Activated CD4-positive, alpha-beta memory T cell treated with anti-CD3 and anti-CD28 coated beads for 36 hours (primary cell): Measurements from ENCODE around the gene PHACTR1. TPM values are rescaled to one million over a fixed set of nuclear protein-coding genes. Genes with fewer than 3 reads are reported as not detected.

Experiments used
- CTCF ChIA-PET: fragments of 350-600 bp; sonication (Branson Sonifier 250); formaldehyde crosslinking; loops from one replicate; lab custom pipeline; 2021; ENCODE audit warnings: antibody characterized with exemption, inconsistent platforms; lab: Charles Lee
- POLR2A ChIA-PET: fragments of 350-600 bp; sonication (Branson Sonifier 250); formaldehyde crosslinking; loops from one replicate; lab custom pipeline; 2021; ENCODE audit warnings: antibody characterized with exemption; lab: Charles Lee
- DNase-seq: peaks from one replicate; pipeline ENCODE4 v3.0.0-alpha.2; 2020
- H3K27ac Mint-ChIP-seq: one replicate; pipeline ENCODE4 v1.8.0; 2021; ENCODE audit warnings: mixed read lengths
- H3K27me3 Mint-ChIP-seq: one replicate; pipeline ENCODE4 v1.8.0; 2021; ENCODE audit warnings: mixed read lengths
- H3K36me3 Mint-ChIP-seq: one replicate; pipeline ENCODE4 v1.8.0; 2021; ENCODE audit warnings: mixed read lengths
- H3K4me1 Mint-ChIP-seq: one replicate; pipeline ENCODE4 v1.8.0; 2021; ENCODE audit warnings: low read depth, mixed read lengths
- H3K4me3 Mint-ChIP-seq: one replicate; pipeline ENCODE4 v1.8.0; 2021; ENCODE audit warnings: mild to moderate bottlenecking, mixed read lengths
- H3K9me3 Mint-ChIP-seq: one replicate; pipeline ENCODE4 v1.8.0; 2021; ENCODE audit warnings: mixed read lengths
- intact Hi-C: fragments of 100-400 bp; cut with micrococcal nuclease; formaldehyde crosslinking; loops from one replicate; pipeline ENCODE4 v1.15.1; 2023
- total RNA-seq, 2 experiments: library from RNA; stranded (reverse); gene quantifications; one replicate each; pipeline ENCODE4 v1.2.3, GENCODE V29; 2021

PHACTR1 gene
- not detected for total RNA-seq

GRCh38 chr6:12716298-12716916 lies at the start of gene PHACTR1:
PHACTR1 (plus strand) TSS chr6:12716767.
- CTCF ChIA-PET, result no interaction called here
- intact Hi-C loops, result no loop called here
- no peak within 1 kb of the TSS for H3K27ac Mint-ChIP-seq
- H3K36me3 Mint-ChIP-seq, result no peaks in the 10 kb centered on the region
- POLR2A ChIA-PET, result no interaction called here
- no peaks in the 10 kb centered on the region for H3K9me3 Mint-ChIP-seq
- peaks cover 4% of the 10 kb centered on the region for H3K27me3 Mint-ChIP-seq
- no peak for DNase-seq
- H3K4me1 Mint-ChIP-seq, result no peaks in the 10 kb centered on the region
- no peak within 1 kb of the TSS for H3K4me3 Mint-ChIP-seq

DNA sequence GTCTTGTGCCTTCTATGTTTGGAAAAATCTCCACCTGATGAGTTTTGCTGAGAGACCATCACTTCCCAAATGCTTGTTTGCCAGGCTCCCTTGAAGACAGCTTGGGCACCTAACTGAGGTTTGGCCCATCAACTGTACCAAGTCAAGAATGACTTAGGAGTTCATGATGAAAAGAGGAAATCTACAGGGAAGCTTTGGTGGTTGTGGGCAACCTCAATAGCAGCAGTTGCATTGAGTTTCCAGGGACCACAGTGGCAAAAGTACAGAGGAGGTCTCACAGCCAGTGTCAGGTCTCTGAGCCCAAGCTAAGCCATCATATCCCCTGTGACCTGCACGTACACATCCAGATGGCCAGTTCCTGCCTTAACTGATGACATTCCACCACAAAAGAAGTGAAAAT lies 49.7 kb upstream of the PHACTR1 start:
- DNase-seq, result no peak
- POLR2A ChIA-PET, result no interaction called here
- H3K27ac Mint-ChIP-seq, result no peak overlapping the region
- no peaks in the 10 kb centered on the region for H3K4me1 Mint-ChIP-seq
- H3K36me3 Mint-ChIP-seq, result no peaks in the 10 kb centered on the region
- no peaks in the 10 kb centered on the region for H3K9me3 Mint-ChIP-seq
- intact Hi-C loops, result no loop called here
- CTCF ChIA-PET, result no interaction called here
- H3K27me3 Mint-ChIP-seq, result no peaks in the 10 kb centered on the region
- no peak overlapping the region for H3K4me3 Mint-ChIP-seq

GRCh38 chr6:12675931-12676330 lies 40.6 kb upstream of the PHACTR1 start:
- Mint-ChIP-seq H3K4me1 (no peaks in the 10 kb centered on the region), H3K27me3 (peaks cover 4% of the 10 kb centered on the region), H3K9me3 (no peaks in the 10 kb centered on the region), H3K4me3 (no peak overlapping the region), H3K36me3 (no peaks in the 10 kb centered on the region), H3K27ac (no peak overlapping the region)
- no peak for DNase-seq
- POLR2A ChIA-PET, result no interaction called here
- CTCF ChIA-PET, result no interaction called here
- intact Hi-C loops, result no loop called here

DNA sequence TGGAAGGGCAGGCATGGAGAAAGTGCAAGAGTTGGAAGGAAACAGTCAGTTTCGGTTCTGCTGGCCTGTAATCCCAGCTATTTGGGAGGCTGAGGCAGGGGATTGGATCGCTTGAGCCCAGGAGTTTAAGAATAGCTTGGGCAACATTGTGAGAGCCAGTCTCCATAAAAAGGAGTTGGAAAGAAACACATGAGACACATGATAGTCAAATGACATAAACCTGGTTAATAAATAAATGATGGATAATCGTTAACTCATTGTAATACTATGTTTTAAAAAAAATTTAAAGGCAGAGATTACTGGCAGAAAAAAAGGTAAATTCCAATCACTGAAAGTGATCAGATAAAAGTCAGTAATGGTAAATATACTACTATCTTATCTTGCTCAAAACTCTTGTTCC lies 37.2 kb upstream of the PHACTR1 start:
- Mint-ChIP-seq H3K9me3 (no peaks in the 10 kb centered on the region), H3K4me1 (no peaks in the 10 kb centered on the region), H3K27ac (no peak overlapping the region), H3K27me3 (no peaks in the 10 kb centered on the region), H3K4me3 (no peak overlapping the region), H3K36me3 (no peaks in the 10 kb centered on the region)
- intact Hi-C loops, result no loop called here
- DNase-seq, result no peak
- ChIA-PET CTCF (no interaction called here), POLR2A (no interaction called here)

- CTCF ChIA-PET, result no interaction called here
- H3K27ac Mint-ChIP-seq, result no peak overlapping the region
- POLR2A ChIA-PET, result no interaction called here
- H3K36me3 Mint-ChIP-seq, result no peaks in the 10 kb centered on the region
- no peaks in the 10 kb centered on the region for H3K9me3 Mint-ChIP-seq
- no peaks in the 10 kb centered on the region for H3K4me1 Mint-ChIP-seq
- no peaks in the 10 kb centered on the region for H3K27me3 Mint-ChIP-seq
- intact Hi-C loops, result no loop called here
- no peak overlapping the region for H3K4me3 Mint-ChIP-seq
- DNase-seq, result no peak
These were observed 23.4 kb upstream of the PHACTR1 start for GRCh38 chr6:12693122-12693521.

- Mint-ChIP-seq H3K4me1 (no peaks in the 10 kb centered on the region), H3K36me3 (no peaks in the 10 kb centered on the region), H3K9me3 (no peaks in the 10 kb centered on the region), H3K4me3 (no peak overlapping the region), H3K27me3 (peaks cover 11% of the 10 kb centered on the region), H3K27ac (no peak overlapping the region)
- ChIA-PET CTCF (no interaction called here), POLR2A (no interaction called here)
- intact Hi-C loops, result no loop called here
- no peak for DNase-seq
These were observed 18.3 kb upstream of the PHACTR1 start for GRCh38 chr6:12698298-12698697.

DNA sequence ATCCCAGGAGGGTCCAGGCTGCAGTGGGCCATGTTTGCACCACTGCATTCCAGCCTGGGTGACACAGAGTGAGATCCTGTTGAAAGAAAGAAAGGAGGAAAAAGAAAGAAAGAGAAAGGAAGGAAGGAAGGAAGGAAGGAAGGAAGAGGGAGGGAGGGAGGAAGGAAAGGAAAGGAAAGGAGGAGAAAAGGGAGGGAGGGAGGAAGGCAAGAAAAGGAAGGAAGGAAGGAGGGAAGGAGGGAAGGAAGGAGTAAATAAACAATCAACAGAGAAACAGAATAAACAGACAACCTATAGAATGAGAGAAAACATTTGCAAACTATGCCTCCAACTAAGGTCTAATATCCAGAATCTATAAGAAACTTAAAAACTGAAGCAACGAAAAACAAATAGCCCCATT lies 11.6 kb upstream of the PHACTR1 start:
- Mint-ChIP-seq H3K4me1 (no peaks in the 10 kb centered on the region), H3K27me3 (peaks cover 8% of the 10 kb centered on the region), H3K4me3 (no peak overlapping the region), H3K36me3 (no peaks in the 10 kb centered on the region), H3K9me3 (no peaks in the 10 kb centered on the region), H3K27ac (no peak overlapping the region)
- POLR2A ChIA-PET, result interaction anchor here (0.6 kb wide), 1 partner anchor 689 kb away, joined by 4 read pairs; no protein-coding TSS in a partner anchor
- CTCF ChIA-PET, result interaction anchor here (0.7 kb wide), 1 partner anchor 1813 kb away, joined by 3 read pairs; no protein-coding TSS in a partner anchor
- intact Hi-C loops, result no loop called here
- DNase-seq, result no peak

GRCh38 chr6:12709116-12709515 lies 7.5 kb upstream of the PHACTR1 start:
- Mint-ChIP-seq H3K27me3 (no peaks in the 10 kb centered on the region), H3K4me1 (no peaks in the 10 kb centered on the region), H3K4me3 (no peak overlapping the region), H3K9me3 (no peaks in the 10 kb centered on the region), H3K27ac (no peak overlapping the region), H3K36me3 (no peaks in the 10 kb centered on the region)
- no peak for DNase-seq
- intact Hi-C loops, result no loop called here
- ChIA-PET POLR2A (no interaction called here), CTCF (no interaction called here)

GRCh38 chr6:12709556-12710232 lies 6.9 kb upstream of the PHACTR1 start:
- Mint-ChIP-seq H3K4me3 (no peak overlapping the region), H3K36me3 (no peaks in the 10 kb centered on the region), H3K27ac (no peak overlapping the region), H3K4me1 (no peaks in the 10 kb centered on the region), H3K27me3 (no peaks in the 10 kb centered on the region), H3K9me3 (no peaks in the 10 kb centered on the region)
- intact Hi-C loops, result no loop called here
- DNase-seq, result no peak
- ChIA-PET POLR2A (no interaction called here), CTCF (no interaction called here)

DNA sequence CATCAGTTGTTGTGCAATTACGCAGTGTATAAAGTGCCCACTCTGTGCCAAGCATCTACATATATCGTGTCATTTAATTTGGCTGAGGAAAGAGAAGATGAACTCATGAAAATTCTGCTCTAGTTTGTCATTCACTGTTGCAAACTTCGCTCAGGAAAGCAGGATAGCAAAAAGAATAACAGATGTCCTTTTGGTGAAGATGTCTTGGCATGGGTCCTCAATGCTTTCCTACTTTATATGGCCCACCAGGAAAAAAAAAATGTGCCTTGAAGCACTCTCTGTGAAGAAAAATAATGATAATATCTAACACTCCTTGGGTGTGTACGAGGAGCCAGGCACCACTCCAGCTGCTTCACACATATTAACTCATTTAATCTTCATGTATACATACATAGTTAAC lies 5.6 kb upstream of the PHACTR1 start:
- Mint-ChIP-seq H3K27me3 (peaks cover 2% of the 10 kb centered on the region), H3K27ac (no peak overlapping the region), H3K4me3 (no peak overlapping the region), H3K36me3 (no peaks in the 10 kb centered on the region), H3K9me3 (no peaks in the 10 kb centered on the region), H3K4me1 (no peaks in the 10 kb centered on the region)
- intact Hi-C loops, result no loop called here
- no peak for DNase-seq
- POLR2A ChIA-PET, result no interaction called here
- CTCF ChIA-PET, result interaction anchor here (0.6 kb wide), 1 partner anchor 140 kb away, joined by 3 read pairs; no protein-coding TSS in a partner anchor

DNA sequence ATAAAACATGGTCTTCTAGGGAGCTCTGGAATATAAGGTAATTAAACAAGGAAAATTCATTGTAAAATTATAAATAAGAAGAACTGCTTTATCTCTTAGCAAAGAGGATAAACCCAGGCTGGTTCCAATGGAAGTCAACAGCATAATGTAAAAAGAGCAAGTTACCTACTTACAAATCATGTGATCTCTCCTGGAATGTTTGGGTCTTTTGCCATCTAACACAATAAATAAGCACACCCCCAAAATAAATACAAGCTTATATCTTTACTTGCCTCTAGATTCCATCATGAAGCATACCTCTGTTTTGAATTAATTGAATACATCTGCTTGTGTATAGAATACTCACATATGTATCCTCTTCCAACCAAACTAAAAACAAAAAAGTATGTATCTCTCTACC lies 2.5 kb upstream of the PHACTR1 start:
- no peaks in the 10 kb centered on the region for H3K9me3 Mint-ChIP-seq
- intact Hi-C loops, result no loop called here
- no peak for DNase-seq
- ChIA-PET POLR2A (no interaction called here), CTCF (no interaction called here)
- H3K36me3 Mint-ChIP-seq, result no peaks in the 10 kb centered on the region
- no peaks in the 10 kb centered on the region for H3K4me1 Mint-ChIP-seq
- H3K27ac Mint-ChIP-seq, result no peak overlapping the region
- peaks cover 3% of the 10 kb centered on the region for H3K27me3 Mint-ChIP-seq
- no peak overlapping the region for H3K4me3 Mint-ChIP-seq

- no peaks in the 10 kb centered on the region for H3K36me3 Mint-ChIP-seq
- POLR2A ChIA-PET, result no interaction called here
- H3K4me3 Mint-ChIP-seq, result no peak overlapping the region
- H3K9me3 Mint-ChIP-seq, result no peaks in the 10 kb centered on the region
- H3K27ac Mint-ChIP-seq, result no peak overlapping the region
- H3K27me3 Mint-ChIP-seq, result peaks cover 4% of the 10 kb centered on the region
- intact Hi-C loops, result no loop called here
- no peaks in the 10 kb centered on the region for H3K4me1 Mint-ChIP-seq
- CTCF ChIA-PET, result interaction anchor here (0.9 kb wide), 1 partner anchor 20 kb away, joined by 3 read pairs; no protein-coding TSS in a partner anchor
- DNase-seq, result no peak
These were observed 1.1 kb upstream of the PHACTR1 start for GRCh38 chr6:12715437-12715836.

DNA sequence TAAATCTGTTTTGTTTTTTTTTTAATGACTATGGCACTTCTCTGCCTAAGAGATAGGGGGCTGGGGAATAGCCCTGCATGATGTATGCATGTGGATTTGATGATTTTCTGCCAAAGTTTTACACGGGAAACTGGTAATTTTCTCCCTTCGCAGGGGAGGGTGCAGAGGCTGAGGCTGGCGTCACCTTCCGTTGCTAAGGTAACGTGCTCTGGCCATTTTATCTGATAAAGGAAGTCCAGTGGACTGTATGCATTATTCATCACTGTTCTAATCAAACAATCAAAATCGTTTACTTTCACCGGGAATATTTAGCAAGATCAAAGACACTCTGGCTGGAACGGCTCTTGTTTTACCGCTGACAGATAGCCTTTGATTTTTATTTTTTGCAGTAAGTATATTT lies 789 bp downstream of the PHACTR1 start:
- H3K9me3 Mint-ChIP-seq, result no peaks in the 10 kb centered on the region
- intact Hi-C loops, result no loop called here
- CTCF ChIA-PET, result no interaction called here
- H3K4me3 Mint-ChIP-seq, result no peak overlapping the region
- no peak overlapping the region for H3K27ac Mint-ChIP-seq
- POLR2A ChIA-PET, result no interaction called here
- no peaks in the 10 kb centered on the region for H3K36me3 Mint-ChIP-seq
- no peak for DNase-seq
- H3K27me3 Mint-ChIP-seq, result peaks cover 5% of the 10 kb centered on the region
- no peaks in the 10 kb centered on the region for H3K4me1 Mint-ChIP-seq
